ENCODE measurements around the gene OR4L1. TPM values are rescaled to one million over a fixed set of nuclear protein-coding genes. Genes with fewer than 3 reads are reported as not detected.

OR4L1 gene
- total and polyA plus RNA-seq, 2 of the 4 experiments (the other 2 are of a cell fraction): not detected

DNA sequence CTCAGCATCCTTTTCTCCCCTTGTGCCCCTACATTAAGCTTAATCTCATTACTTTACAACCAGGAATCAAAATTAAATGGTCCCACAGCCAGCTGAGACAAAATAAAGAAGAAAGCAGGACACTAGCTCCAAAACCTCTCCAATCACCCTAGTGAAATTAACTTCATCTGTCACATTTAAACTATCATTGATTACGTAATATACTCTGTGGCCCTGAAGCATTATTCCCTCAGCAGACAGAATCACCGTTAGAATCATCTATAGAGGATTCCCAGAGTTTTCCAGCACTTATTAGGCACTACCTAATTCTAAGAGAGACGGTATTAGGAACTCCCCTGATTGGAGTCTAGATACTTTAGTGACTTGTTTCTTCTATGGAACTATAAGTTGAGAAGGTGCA is 50.6 kb downstream of the OR4L1 start, which contains the start of gene OR4K17:
OR4K17 (plus strand) TSS at position 302 of the 400 bp plus-strand sequence. CDS start 6,761 bp downstream, outside the sequence.
- no peak within 1 kb of the TSS for H2BK5ac ChIP-seq (ENCODE audit: low read depth, low read length, poor library complexity, severe bottlenecking)
- H2BK120ac ChIP-seq (ENCODE audit: low read depth, low read length): no peak within 1 kb of the TSS
- no peaks in the 10 kb centered on the region for H3K79me1 ChIP-seq (ENCODE audit: low read depth in 1 of 2, low read length in 2 of 2)
- H3K9ac ChIP-seq (ENCODE audit: low read depth, low read length): no peak within 1 kb of the TSS
- H3K9me1 ChIP-seq (ENCODE audit: insufficient read depth, low read length): no peaks in the 10 kb centered on the region
- no peak within 1 kb of the TSS for H3K27ac ChIP-seq (ENCODE audit: insufficient read depth, low read length)
- no peak within 1 kb of the TSS for H2AK9ac ChIP-seq (replicated peaks; ENCODE audit: low read depth, low read length, poor library complexity)
- intact Hi-C loops (cut with micrococcal nuclease) (no loop called here), in situ Hi-C loops (cut with MboI; ENCODE audit: low sequenced_read_pairs) (no loop called here), dilution Hi-C loops (cut with HindIII; ENCODE audit: low sequenced_read_pairs, unreplicated experiment) (no loop called here)
- no peak within 1 kb of the TSS for H4K91ac ChIP-seq (ENCODE audit: insufficient read depth, low read depth, low read length)
- H4K8ac ChIP-seq (ENCODE audit: low read depth in 2 of 2, low read length in 2 of 2): no peak within 1 kb of the TSS
- H2AFZ ChIP-seq (replicated peaks; ENCODE audit: low read length, poor library complexity): no peak within 1 kb of the TSS
- H3K4ac ChIP-seq (ENCODE audit: low read depth, low read length): no peak within 1 kb of the TSS
- H3K4me2 ChIP-seq (ENCODE audit: low read depth, low read length): no peak within 1 kb of the TSS
- DNase-seq (no peak), ATAC-seq (ENCODE audit: low read depth) (no peak)
- BruUV-seq (replicated peaks): no TSS peak
- H3K9me3 ChIP-seq (ENCODE audit: control insufficient read depth, insufficient read depth, low read length): no peaks in the 10 kb centered on the region; the same call in 1 of the 2 replicates
- H3K27me3 ChIP-seq (ENCODE audit: control insufficient read depth, insufficient read depth, low read length): no peaks in the 10 kb centered on the region
- POLR2A ChIA-PET (ENCODE audit: unreplicated experiment): no interaction called here
- no peak within 1 kb of the TSS for H3K23ac ChIP-seq (ENCODE audit: low read depth, low read length)
- H4K5ac ChIP-seq (ENCODE audit: low read depth, low read length): no peak within 1 kb of the TSS
- H3K56ac ChIP-seq (ENCODE audit: extremely low read depth, insufficient read depth, low read length): no peak within 1 kb of the TSS
- CTCF ChIA-PET: interaction anchor here (0.6 kb wide), 1 partner anchor 734 kb away, joined by 4 read pairs; no protein-coding TSS in a partner anchor
- H3K18ac ChIP-seq (ENCODE audit: low read depth, low read length): no peak within 1 kb of the TSS
- no peak within 1 kb of the TSS for H2BK15ac ChIP-seq (ENCODE audit: low read depth, low read length)
- no peaks in the 10 kb centered on the region for H3K36me3 ChIP-seq (ENCODE audit: control insufficient read depth, insufficient read depth, low read length)
- TF ChIP-seq, protein P1, sequence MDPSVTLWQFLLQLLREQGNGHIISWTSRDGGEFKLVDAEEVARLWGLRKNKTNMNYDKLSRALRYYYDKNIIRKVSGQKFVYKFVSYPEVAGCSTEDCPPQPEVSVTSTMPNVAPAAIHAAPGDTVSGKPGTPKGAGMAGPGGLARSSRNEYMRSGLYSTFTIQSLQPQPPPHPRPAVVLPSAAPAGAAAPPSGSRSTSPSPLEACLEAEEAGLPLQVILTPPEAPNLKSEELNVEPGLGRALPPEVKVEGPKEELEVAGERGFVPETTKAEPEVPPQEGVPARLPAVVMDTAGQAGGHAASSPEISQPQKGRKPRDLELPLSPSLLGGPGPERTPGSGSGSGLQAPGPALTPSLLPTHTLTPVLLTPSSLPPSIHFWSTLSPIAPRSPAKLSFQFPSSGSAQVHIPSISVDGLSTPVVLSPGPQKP (IDR thresholded peaks at IDR 0.05; ENCODE audit: borderline replicate concordance, low read depth, low read length): no peak
- TF ChIP-seq CEBPB (IDR thresholded peaks at IDR 0.05; ENCODE audit: low read depth, low read length): peak; percentile 53
- H3K4me1 ChIP-seq (ENCODE audit: control insufficient read depth, insufficient read depth, low read length): no peaks in the 10 kb centered on the region
- no peak within 1 kb of the TSS for H3K4me3 ChIP-seq (ENCODE audit: insufficient read depth, low read depth, low read length)
- no peak within 1 kb of the TSS for H3K14ac ChIP-seq (replicated peaks; ENCODE audit: low read depth, low read length)
- H4K20me1 ChIP-seq (ENCODE audit: insufficient read depth, low read length): no peaks in the 10 kb centered on the region
- no CpG with 5 or more reads among the region's 3 CpGs for WGBS, 2 experiments (ENCODE audit: extremely low coverage in 2 of 2, insufficient read length in 1 of 2)
- H2BK20ac ChIP-seq (ENCODE audit: low read depth, low read length): no peak within 1 kb of the TSS
- no peak within 1 kb of the TSS for H2AK5ac ChIP-seq (ENCODE audit: low read depth, low read length)

Small RNA genes within 50 kb of the gene (microRNA-seq; reads per million reads assigned to microRNA genes)
- not detected for gene RNA5SP380 (ENCODE audit: insufficient read depth, insufficient read length)

Small RNA genes within 50 kb of the gene (small RNA-seq; reads per million reads assigned to genes)
- gene RNA5SP380: 0 reads per million in 5 experiments

Other genes with a start within 250 kb of the OR4L1 start
- not detected in 2 replicates for gene OR4K2, start 184.9 kb upstream of the OR4L1 start, total RNA-seq (2012; rRNA removed)
- gene OR4K2, start 184.9 kb upstream of the OR4L1 start, polyA plus RNA-seq (2012; rRNA removed): not detected in 2 replicates
- not detected in 2 replicates for gene OR4K5, start 139.4 kb upstream of the OR4L1 start, total RNA-seq (2012; rRNA removed)
- not detected in 2 replicates for gene OR4K5, start 139.4 kb upstream of the OR4L1 start, polyA plus RNA-seq (2012; rRNA removed)
- gene OR4K1, start 129.1 kb upstream of the OR4L1 start, total RNA-seq (2012; rRNA removed): not detected in 2 replicates
- gene OR4K1, start 129.1 kb upstream of the OR4L1 start, polyA plus RNA-seq (2012; rRNA removed): not detected in 2 replicates
- gene OR4K15, start 84.5 kb upstream of the OR4L1 start, total RNA-seq (2012; rRNA removed): not detected in 2 replicates
- not detected in 2 replicates for gene OR4K15, start 84.5 kb upstream of the OR4L1 start, polyA plus RNA-seq (2012; rRNA removed)
- not detected in 2 replicates for gene OR4Q2, start 57.9 kb upstream of the OR4L1 start, total RNA-seq (2012; rRNA removed)
- not detected in 2 replicates for gene OR4Q2, start 57.9 kb upstream of the OR4L1 start, polyA plus RNA-seq (2012; rRNA removed)
- gene OR4K14, start 40.7 kb upstream of the OR4L1 start, total RNA-seq (2012; rRNA removed): not detected in 2 replicates
- gene OR4K14, start 40.7 kb upstream of the OR4L1 start, polyA plus RNA-seq (2012; rRNA removed): not detected in 2 replicates
- not detected in 2 replicates for gene OR4K13, start 24.0 kb upstream of the OR4L1 start, total RNA-seq (2012; rRNA removed)
- not detected in 2 replicates for gene OR4K13, start 24.0 kb upstream of the OR4L1 start, polyA plus RNA-seq (2012; rRNA removed)
- gene OR4K17, start 50.7 kb downstream of the OR4L1 start, total RNA-seq (2012; rRNA removed): not detected in 2 replicates
- gene OR4K17, start 50.7 kb downstream of the OR4L1 start, polyA plus RNA-seq (2012; rRNA removed): not detected in 2 replicates
- not detected in 2 replicates for gene OR4N5, start 78.8 kb downstream of the OR4L1 start, total RNA-seq (2012; rRNA removed)
- gene OR4N5, start 78.8 kb downstream of the OR4L1 start, polyA plus RNA-seq (2012; rRNA removed): not detected in 2 replicates
- not detected in 2 replicates for gene OR11G2, start 130.9 kb downstream of the OR4L1 start, total RNA-seq (2012; rRNA removed)
- not detected in 2 replicates for gene OR11G2, start 130.9 kb downstream of the OR4L1 start, polyA plus RNA-seq (2012; rRNA removed)
- not detected in 2 replicates for gene OR11H6, start 163.7 kb downstream of the OR4L1 start, total RNA-seq (2012; rRNA removed)
- gene OR11H6, start 163.7 kb downstream of the OR4L1 start, polyA plus RNA-seq (2012; rRNA removed): not detected in 2 replicates
- gene OR11H7, start 168.9 kb downstream of the OR4L1 start, total RNA-seq (2012; rRNA removed): not detected in 2 replicates
- gene OR11H7, start 168.9 kb downstream of the OR4L1 start, polyA plus RNA-seq (2012; rRNA removed): not detected in 2 replicates
- not detected in 2 replicates for gene OR11H4, start 179.2 kb downstream of the OR4L1 start, total RNA-seq (2012; rRNA removed)
- gene OR11H4, start 179.2 kb downstream of the OR4L1 start, polyA plus RNA-seq (2012; rRNA removed): not detected in 2 replicates
- gene TTC5, start 245.9 kb downstream of the OR4L1 start, total RNA-seq (2012; rRNA removed): 28.6 and 29.4 TPM in 2 replicates
- gene TTC5, start 245.9 kb downstream of the OR4L1 start, polyA plus RNA-seq (2012; rRNA removed): 9.8 and 11.4 TPM in 2 replicates

All from IMR-90 (cell line).